OCI-LY7 (cell line): ENCODE measurements around the gene PHACTR3. TPM values are rescaled to one million over a fixed set of nuclear protein-coding genes. Genes with fewer than 3 reads are reported as not detected.

ENCODE experiments used
- BruUV-seq: library from RNA; stranded (reverse); fragments of 400-500 nt; replicated peaks from 2 replicates; lab custom pipeline; 2021; lab: Mats Ljungman, UMichigan
- CTCF ChIA-PET: fragments of 300-600 bp; sonication (Branson Sonifier 250); formaldehyde crosslinking; loops from one replicate; lab custom pipeline; 2022; ENCODE audit warnings: antibody characterized with exemption; ENCODE audit not compliant: unreplicated experiment; lab: Charles Lee
- POLR2A ChIA-PET: fragments of 300-600 bp; sonication (Branson Sonifier 250); formaldehyde crosslinking; loops from one replicate; lab custom pipeline; 2022; ENCODE audit warnings: antibody characterized with exemption; lab: Charles Lee
- DNase-seq: peaks from one replicate; pipeline ENCODE4 v3.0.0-alpha.2; 2015; ENCODE audit warnings: low spot score
- H2AFZ ChIP-seq: fragments of 200-600 bp; sonication (generic), shearing (Covaris generic); 2 replicates; pipeline ENCODE4 v1.6.1; 2014; ENCODE audit warnings: mild to moderate bottlenecking, antibody characterized with exemption, low read length, moderate library complexity
- H3K27ac ChIP-seq: fragments of 200-600 bp; sonication (generic); 2 replicates; pipeline ENCODE4 v1.5.1; 2014; ENCODE audit warnings: mixed run types, low read depth, mild to moderate bottlenecking, moderate library complexity, low read length, inconsistent platforms; ENCODE audit not compliant: poor library complexity, severe bottlenecking
- H3K36me3 ChIP-seq: fragments of 200-600 bp; sonication (generic); 2 replicates; pipeline ENCODE4 v1.6.1; 2014; ENCODE audit warnings: mild to moderate bottlenecking, antibody characterized with exemption, low read length, moderate library complexity, mixed read lengths; ENCODE audit not compliant: insufficient read depth
- H3K4me1 ChIP-seq: fragments of 200-600 bp; sonication (generic); 2 replicates; pipeline ENCODE4 v1.5.1; 2014; ENCODE audit warnings: mild to moderate bottlenecking, low read length; ENCODE audit not compliant: insufficient read depth, poor library complexity, severe bottlenecking
- H3K4me2 ChIP-seq: fragments of 200-600 bp; sonication (generic); 2 replicates; pipeline ENCODE4 v1.6.1; 2014; ENCODE audit warnings: mild to moderate bottlenecking, low read length
- H3K4me3 ChIP-seq: fragments of 200-600 bp; sonication (generic); 2 replicates; pipeline ENCODE4 v1.5.1; 2014; ENCODE audit warnings: mild to moderate bottlenecking, low read depth, low read length; ENCODE audit not compliant: poor library complexity, severe bottlenecking
- H3K79me2 ChIP-seq: fragments of 200-600 bp; sonication (generic); 2 replicates; pipeline ENCODE4 v1.6.1; 2016; ENCODE audit warnings: low read depth, mild to moderate bottlenecking, low read length, moderate library complexity, mixed read lengths; ENCODE audit not compliant: insufficient read depth
- H3K9me2 ChIP-seq: fragments of 200-600 bp; sonication (generic); 2 replicates; pipeline ENCODE4 v1.6.1; 2016; ENCODE audit warnings: mild to moderate bottlenecking, low read length, mixed read lengths; ENCODE audit not compliant: insufficient read depth
- H3K9me3 ChIP-seq: fragments of 200-600 bp; sonication (generic); 2 replicates; pipeline ENCODE4 v1.6.1; 2014; ENCODE audit warnings: mild to moderate bottlenecking, mixed run types, low read length, mixed read lengths
- H4K20me1 ChIP-seq: fragments of 200-600 bp; sonication (generic); 2 replicates; pipeline ENCODE4 v1.6.1; 2014; ENCODE audit warnings: mild to moderate bottlenecking, antibody characterized with exemption, low read length, moderate library complexity, mixed read lengths; ENCODE audit not compliant: insufficient read depth
- CTCF ChIP-seq: fragments of 200-600 bp; sonication (generic); conservative IDR thresholded peaks from 2 replicates; pipeline ENCODE4 v1.5.1; 2014; ENCODE audit warnings: mild to moderate bottlenecking, antibody characterized with exemption, low read length, moderate library complexity, mixed read lengths
- EZH2phosphoT487 ChIP-seq: fragments of 200-600 bp; sonication (generic); IDR thresholded peaks from 2 replicates; pipeline ENCODE4 v1.6.1; 2018; ENCODE audit warnings: low read depth, borderline replicate concordance, mild to moderate bottlenecking, mixed run types, antibody characterized with exemption, low read length, moderate library complexity, mixed read lengths
- intact Hi-C: fragments of 100-400 bp; cut with micrococcal nuclease; formaldehyde crosslinking; loops from one replicate; pipeline ENCODE4 v1.10.0; 2022; ENCODE audit not compliant: unreplicated experiment
- total RNA-seq, 2 experiments: library from RNA; depleted of rRNA in 1 of 2; stranded (reverse); fragments of >200 nt in 1 of 2; shearing (Covaris generic) in 1 of 2; gene quantifications; 2 replicates each; pipeline ENCODE4 v1.2.3, GENCODE V29; 2014 to 2022

The PHACTR3 gene
- total RNA-seq, 2 experiments from 2014 or later, result 0.32 TPM; not detected in 1

- BruUV-seq, result no TSS peak
- POLR2A ChIA-PET, result no interaction called here
- TF ChIP-seq EZH2phosphoT487 (no peak), CTCF (no peak)
Measured at GRCh38 chr20:59633656-59634251, 29.4 kb downstream of the PHACTR3 start.

GRCh38 chr20:59634435-59635005 is 30.2 kb downstream of the PHACTR3 start:
- POLR2A ChIA-PET, result no interaction called here

More at GRCh38 chr20:59633656-59634251, 29.4 kb downstream of the PHACTR3 start:
- no peak overlapping the region for H2AFZ ChIP-seq
- no peaks in the 10 kb centered on the region for H3K9me2 ChIP-seq
- H3K4me2 ChIP-seq, result no peak overlapping the region
- H3K79me2 ChIP-seq, result no peaks in the 10 kb centered on the region
- no peaks in the 10 kb centered on the region for H3K36me3 ChIP-seq
- H3K4me3 ChIP-seq, result no peak overlapping the region
- intact Hi-C loops, result no loop called here
- no peaks in the 10 kb centered on the region for H3K4me1 ChIP-seq
- CTCF ChIA-PET, result no interaction called here
- no peaks in the 10 kb centered on the region for H3K9me3 ChIP-seq
- no peak for DNase-seq
- H3K27ac ChIP-seq, result no peak overlapping the region
- H4K20me1 ChIP-seq, result no peaks in the 10 kb centered on the region

More at GRCh38 chr20:59634435-59635005, 30.2 kb downstream of the PHACTR3 start:
- DNase-seq, result no peak
- H4K20me1 ChIP-seq, result no peaks in the 10 kb centered on the region
- intact Hi-C loops, result no loop called here
- H3K4me2 ChIP-seq, result no peak overlapping the region
- no TSS peak for BruUV-seq
- H3K4me1 ChIP-seq, result no peaks in the 10 kb centered on the region
- H2AFZ ChIP-seq, result no peak overlapping the region
- no peak overlapping the region for H3K4me3 ChIP-seq
- no peaks in the 10 kb centered on the region for H3K36me3 ChIP-seq
- CTCF ChIA-PET, result no interaction called here
- TF ChIP-seq CTCF, result no peak
- no peak for TF ChIP-seq EZH2phosphoT487
- no peaks in the 10 kb centered on the region for H3K79me2 ChIP-seq
- no peaks in the 10 kb centered on the region for H3K9me3 ChIP-seq
- no peaks in the 10 kb centered on the region for H3K9me2 ChIP-seq
- H3K27ac ChIP-seq, result no peak overlapping the region
